GM19397 (cell line): ENCODE results near the gene C1GALT1.
"Not testable (repeated sequence)": the region's sequence is repeated elsewhere in the genome, so short reads cannot be mapped to it uniquely, and the experiment has no call there.

Experiments used
- ATAC-seq: cut with Tn5 transposase; IDR thresholded peaks from one replicate; pipeline ENCODE4 v1.9.1; 2021; ENCODE audit warnings: mild to moderate bottlenecking, moderate library complexity; ENCODE audit not compliant: unreplicated experiment

C1GALT1 gene

DNA sequence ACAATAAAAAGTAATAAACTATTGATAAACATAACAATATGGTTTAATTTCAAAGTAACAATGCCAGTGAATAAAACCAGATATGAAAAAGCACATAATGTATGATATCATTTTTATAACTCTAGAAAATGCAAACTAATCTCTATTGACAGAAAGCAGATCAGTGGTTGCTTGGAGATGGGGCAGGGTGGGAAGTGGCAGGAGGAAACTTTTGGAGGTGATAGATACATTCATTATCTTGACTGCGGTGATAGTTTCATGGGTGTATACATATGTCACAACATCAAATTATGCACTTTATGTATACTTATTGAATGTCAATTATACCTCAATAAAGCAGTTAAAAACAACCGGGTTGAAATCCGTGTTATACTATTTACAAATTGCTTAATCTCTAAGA lies 16.0 kb upstream of the C1GALT1 start:
- ATAC-seq: no peak

DNA sequence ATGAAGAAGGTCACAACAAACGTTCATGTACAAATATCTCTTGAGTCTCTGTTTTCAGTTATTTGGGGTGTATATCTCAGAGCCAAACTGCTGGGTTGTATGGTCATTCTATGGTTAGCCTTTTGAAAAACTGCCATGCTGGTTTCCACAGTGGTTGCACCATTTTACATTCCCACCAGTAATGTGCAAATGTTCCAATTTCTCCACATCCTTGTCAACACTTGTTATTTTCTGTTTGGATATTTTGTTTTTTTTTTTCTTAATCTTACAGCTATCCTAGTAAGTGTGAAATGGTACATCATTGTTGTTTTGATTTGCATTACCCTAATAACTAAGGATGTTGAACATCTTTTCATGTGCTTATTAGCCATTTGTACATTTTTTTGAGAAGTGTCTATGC lies 13.0 kb upstream of the C1GALT1 start:
- ATAC-seq: no peak

DNA sequence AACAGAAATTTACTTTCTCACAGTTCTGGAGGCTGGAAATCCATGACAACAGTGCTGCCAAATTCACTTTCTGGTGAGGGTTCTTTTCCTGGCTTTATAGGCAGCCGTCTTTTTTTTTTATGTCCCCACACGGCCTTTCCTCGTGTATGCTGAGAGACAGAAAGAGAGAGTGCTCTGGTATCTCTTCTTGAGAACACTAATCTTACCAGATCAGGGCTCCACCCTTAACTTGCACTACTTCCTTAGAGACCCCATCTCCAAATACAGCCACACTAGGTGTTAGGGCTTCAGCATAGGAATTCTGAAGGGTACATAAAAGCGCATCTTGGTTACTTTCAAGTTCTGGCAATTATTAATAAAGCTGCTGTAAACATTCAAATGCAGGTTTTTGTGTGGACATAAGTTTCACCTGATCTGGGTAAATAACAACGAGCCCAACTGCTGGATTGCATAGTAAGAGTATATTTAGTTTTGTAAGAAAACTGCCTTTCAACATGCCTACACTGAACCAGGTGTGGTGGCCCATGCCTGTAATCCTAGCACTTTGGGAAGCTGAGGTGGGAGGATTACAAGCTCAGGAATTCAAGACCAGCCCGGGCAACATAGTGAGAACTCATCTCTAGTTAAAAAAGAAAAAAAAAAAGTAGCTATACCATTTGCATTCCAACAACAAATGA lies 8.2 kb upstream of the C1GALT1 start:
- no peak for ATAC-seq

DNA sequence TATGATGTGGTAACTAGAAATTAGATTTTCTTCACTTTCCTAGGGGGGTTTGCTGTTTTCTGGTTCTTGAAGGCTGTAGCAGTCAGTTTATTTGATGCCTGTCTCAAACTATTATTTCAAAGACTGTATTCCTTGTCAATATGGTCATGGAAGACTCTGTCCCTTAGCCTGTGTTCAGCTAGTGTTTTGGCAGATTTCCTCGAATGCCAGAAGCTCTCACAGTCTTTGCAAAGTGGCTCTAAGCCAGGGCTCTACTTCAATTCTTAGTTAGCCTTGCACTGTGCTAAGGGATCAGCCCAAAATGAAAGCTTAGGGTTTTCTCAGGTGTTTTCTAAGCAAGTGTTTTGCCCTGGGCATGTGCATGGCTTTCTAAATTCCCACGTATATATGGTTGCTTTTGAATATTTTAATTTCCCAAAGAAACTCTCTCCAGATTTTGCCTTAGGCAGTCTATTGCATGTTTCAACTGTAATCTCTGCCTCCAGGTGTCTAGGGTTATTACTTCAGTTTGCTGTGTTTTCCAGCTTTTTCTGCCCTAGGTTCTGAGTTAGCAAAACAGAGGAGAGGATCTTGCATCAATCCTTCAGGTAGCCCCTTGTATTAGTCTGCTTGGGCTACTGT lies 7.2 kb upstream of the C1GALT1 start:
- no peak for ATAC-seq

DNA sequence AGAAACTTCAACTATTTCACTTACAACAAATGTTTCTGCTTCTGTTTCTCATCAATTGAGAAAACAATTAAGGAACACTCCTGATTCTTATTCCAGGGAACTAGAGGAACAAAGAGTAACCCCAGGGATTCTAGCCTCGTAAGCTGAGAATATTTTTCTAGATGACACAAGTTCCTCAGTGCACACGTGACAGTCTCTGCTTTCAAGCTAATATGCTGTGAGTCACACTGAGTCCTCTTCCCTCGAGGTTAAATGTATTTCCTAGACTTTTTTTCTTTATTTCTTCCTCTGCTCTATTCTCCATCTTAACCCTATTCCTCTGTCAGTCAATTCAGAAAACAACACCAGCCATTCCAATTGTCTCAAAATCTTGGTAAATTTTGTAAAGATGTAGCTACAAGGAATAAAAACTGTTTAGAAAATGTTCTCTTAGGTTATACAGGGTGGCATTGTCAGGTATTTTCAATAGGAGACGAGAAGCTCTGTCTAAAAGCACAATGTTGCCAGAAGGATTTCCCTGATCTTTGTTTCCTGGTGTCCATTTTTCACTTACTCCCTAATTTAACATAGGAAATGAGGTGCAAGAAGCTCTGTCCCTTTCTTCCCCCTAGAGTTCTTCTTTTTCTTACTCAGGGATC lies 5.8 kb upstream of the C1GALT1 start:
- no peak for ATAC-seq

DNA sequence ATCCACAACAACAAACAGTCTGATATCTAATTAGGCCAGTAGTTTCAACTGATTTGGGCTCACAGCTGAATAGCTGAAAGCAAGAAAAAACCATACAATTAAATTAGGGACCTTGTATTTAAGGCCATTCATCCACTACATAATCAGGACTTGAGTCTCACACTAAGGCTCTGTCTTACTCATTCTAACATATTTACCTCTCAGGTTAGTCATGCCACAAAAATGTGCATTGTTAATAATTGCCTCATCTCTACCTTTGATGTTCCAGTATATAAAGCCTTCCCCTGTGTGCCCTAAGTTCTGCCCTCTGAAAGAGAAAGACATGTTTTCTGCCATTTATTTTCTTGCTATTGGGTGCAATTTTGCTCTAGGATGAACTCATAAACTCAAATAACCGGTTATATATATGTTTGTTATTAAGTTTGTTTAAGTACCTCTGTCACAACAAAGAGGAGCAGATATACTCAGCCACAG lies 5.3 kb upstream of the C1GALT1 start:
- ATAC-seq: no peak

DNA sequence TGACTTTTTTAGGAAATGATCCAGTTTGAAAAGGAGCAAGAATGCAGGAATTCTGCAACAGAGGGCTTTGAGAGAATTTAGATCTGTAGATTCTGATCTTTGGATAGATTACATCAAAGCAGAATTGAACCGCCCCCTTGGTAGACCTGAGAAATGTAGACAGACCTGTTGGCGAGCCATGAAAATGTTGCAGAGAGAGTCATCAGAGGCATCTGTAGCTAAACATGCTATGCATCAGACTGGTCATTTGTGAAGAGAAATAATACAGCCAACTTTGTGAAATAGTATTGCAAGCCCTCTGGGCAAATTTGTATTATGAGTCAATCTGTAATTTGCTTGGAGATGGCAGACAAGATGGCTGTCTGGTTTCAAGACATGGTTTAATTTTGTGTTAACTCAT lies 4.3 kb upstream of the C1GALT1 start:
- no peak for ATAC-seq

DNA sequence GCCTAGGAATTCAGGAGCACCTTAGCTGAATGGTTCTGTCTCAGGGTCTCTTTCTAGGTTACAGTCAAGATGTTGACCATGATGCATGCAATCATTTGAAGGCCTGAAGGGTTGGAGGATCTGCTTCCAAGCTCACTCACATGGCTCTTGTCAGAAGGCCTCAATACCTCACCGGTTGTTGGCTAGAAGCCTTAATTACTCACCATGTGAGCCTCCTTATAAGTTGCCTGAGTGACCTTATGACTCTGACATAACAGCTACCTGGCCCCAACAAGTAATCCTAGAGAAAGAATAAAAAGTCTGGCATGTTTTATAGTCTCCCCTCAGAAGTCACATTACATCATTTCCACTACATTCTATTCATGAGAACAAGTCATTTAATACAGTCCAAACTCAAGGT lies 3.4 kb upstream of the C1GALT1 start:
- ATAC-seq: no peak

DNA sequence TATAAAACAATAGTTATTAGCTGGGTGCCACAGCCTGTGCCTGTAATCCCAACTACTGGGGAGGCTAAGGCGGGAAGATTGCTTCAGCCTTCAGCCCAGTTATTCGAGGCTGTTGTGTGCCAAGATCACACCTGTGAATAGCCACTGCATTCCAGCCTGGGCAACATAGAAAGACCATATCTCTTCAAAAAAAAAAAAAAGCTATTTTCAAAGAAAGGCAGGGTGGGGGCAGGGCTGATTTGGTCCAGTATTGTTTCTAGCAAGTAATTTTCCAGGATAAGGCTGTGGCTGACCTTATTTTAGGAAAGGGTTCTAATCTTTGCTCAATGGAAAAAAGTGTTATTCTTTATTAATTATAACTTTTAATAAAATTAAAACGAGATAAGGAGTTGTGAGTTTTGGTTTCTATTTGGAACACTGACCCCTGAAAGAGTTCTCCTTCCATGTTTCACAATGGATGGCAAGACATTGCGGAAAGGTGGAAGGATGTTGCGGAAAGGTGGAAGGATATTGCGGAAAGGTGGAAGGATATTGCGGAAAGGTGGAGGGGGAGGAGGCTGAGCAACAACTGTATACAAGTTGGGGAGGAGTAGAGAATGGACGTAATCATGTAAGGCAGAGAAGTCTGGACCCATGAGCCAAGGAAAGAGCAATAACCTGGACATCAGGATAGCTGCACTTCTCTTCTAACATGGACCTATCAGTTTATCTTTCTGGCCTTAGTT lies 1.5 kb upstream of the C1GALT1 start:
- no peak for ATAC-seq

DNA sequence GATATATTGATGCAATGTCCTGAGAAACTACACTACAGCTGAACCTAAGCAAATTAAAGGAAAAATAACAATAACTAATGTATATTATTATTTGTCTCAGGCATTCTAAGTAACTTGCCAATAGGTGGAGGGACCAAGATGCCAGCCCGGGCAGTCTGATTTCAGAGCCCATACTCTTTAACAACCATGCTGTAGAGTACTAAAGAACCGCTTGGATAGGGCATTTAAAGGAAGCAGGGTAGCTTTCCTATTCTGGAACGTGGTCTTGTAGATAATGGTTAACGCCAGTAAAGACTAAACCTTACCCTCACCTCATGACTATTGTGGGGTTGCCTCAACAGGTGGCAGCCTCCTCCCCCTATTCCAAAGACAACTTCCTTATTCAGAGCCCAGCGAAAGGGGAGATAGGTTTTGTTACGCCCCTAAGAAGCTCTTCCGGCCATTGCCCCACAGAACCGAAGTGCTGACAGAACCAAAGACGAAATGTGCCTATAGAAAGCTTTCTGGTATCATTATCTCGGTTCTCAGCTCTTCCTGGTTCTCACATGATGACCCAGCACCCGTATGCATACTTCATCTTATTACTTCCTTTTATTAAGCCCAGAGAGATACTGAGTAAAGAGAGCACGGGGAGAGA lies 707 bp upstream of the C1GALT1 start:
- ATAC-seq: peak; percentile 34

DNA sequence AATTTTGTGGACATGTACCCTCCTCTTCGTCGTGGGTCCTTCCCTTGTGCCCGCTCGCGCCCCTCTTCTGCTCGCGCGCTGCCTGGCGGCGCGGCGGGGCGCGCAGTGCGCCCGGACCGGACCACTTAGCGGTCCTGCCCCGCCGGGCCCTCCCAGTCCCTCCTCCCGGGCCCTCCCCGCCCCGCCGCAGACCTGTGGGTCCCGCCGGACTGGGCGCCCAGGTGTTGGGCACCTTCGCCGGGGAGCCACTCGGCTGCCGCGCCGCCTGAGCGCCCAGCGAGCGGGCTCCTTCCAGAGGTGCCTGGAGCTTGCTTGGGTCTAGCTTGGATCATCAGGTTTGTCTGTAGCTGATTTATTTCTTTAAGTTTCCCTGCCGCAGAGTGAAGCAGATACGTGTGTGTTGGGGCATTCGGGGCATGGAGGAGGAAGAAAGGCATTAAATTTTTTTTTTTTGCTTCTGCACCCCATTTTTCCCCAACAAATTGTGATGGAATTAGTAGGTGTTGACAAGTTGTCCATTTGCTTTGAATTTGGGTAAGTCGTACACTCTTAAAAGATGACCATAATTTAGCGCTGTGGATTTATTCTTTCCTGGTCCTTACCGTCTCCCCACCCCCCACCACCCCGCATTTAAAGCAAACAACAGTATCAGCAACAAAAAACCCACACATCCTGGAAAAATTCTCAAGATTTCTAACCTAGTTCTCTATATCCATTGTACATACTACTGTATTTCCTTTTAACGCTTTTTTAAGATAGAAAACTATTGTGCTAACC lies 905 bp downstream of the C1GALT1 start:
- ATAC-seq: peak; percentile 29

DNA sequence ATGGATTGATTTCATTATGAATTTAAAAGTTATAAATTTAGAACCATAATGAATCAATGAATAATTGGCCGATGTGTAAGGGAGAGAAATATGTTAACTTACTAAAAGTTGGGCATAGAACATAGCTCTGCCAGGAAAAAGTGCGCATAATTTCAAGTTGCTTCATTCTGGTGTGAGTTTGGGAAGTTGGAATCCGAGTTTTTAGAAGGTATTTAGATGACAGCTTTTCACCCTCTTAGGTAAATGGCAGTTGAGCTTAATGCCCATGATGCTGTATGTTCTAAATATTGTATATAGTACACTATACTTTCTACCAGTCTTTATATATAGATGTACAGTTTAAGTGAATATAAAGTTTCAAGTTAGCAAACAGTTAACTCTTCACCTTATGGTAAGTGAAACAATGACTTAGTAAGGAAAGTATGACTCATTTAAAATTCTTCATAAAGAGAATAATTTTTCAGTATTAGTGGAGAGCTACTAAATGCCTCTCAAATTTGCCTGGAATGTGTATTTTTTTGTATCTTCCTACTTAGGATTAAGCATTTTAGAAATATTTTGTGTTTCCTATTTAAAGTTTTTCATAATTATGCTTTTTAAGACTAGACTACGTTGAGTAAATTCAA lies 1.6 kb downstream of the C1GALT1 start:
- ATAC-seq: no peak

DNA sequence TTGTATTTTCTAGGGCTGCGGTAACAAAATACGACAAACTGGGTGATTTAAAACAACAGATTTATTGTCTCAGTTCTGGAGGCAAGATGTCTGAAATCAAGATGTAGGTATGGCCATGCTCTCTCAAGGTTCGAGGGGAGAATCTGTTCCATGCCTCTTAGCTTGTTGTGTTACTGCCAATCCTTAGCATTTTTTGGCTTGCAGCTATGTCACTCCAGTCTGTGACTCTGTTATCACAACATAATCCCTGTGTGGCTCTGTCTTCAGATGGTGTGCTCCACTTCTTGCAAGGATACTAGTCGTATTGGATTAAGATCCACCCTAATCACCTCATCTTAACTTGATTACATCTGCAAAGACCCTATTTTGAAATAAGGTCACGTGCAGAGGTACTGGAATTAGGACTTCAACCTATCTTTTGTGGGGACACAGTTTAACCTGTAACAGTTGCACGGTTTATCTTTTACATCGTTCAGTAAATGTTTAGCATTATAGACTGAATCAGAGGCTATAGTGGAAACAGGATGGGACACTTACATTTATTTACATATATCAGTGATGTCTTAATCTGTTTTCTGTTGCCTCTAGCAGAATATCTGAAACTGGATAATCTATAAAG lies 3.1 kb downstream of the C1GALT1 start:
- ATAC-seq: no peak

DNA sequence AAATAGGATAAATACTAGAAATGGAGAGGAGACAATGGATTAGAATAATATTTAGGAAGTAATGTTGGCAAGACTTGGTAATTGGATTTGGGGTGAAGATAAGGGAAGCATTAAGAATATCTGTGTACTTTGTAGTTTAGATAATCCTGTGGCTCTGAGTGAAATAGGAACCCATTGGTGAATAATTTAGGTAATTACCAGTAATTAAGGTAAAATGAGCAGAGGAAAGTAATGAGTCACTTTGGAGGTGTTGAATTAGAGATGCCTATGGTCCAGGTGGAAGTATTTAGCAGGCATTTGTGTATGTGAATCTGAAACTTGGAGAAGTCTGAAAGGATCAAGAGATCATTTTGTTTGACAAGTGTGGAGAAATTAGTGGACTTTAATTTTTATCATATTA lies 5.7 kb downstream of the C1GALT1 start:
- ATAC-seq: no peak

DNA sequence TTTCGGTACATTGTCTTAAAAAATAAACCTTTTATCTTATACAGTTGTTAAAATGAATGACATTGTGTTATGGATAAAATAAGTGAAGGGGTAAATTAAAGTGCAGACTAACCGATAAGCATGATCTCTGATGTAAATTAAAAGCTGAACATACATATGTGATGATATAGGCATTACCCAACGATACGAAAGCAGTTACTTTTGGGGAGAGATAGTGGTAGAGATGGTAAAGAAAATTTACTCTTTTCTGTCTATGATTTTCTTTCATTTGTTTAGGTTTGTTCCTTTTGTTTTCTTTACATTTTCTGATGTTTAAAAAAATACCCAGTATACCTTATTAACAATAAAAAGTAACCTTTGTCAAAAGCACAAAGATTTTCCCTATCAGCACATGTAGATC lies 6.4 kb downstream of the C1GALT1 start:
- no peak for ATAC-seq

DNA sequence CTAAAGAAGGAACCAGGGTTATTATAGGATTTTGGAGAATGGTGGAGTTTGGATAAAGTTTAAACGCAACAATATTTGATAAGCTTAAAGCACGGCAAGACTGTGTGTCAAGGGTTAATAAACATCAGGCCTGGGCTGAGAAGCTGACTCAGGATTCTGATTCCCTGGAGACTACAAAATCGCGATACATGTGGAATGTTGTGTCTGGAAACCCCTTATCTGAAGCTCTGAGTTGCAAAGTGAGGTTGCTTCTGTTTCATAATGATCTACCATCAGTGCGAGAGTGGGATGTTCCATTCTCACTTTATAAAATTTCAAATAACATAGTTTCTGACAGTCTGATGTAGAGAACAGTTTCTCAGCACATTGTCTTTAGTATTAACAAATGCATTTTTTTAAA lies 7.8 kb downstream of the C1GALT1 start:
- no peak for ATAC-seq

DNA sequence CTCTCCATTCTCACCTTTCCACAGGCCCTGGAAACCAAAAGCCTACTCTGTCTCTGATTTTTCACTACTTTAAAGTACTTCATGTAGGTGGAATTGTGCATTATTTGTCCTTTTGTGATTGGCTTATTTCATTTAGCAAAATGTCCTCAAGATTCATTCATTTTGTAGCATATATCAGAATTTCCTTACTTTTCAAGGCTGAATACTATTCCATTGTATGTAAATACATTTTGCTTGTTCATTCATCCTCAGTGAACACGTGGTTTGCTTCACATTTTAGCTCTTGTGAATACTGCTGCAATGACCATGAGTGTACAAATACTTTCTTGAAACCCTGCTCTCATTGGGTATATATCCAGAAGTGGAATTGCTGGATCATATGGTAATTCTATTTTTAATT lies 8.8 kb downstream of the C1GALT1 start:
- ATAC-seq: no peak

DNA sequence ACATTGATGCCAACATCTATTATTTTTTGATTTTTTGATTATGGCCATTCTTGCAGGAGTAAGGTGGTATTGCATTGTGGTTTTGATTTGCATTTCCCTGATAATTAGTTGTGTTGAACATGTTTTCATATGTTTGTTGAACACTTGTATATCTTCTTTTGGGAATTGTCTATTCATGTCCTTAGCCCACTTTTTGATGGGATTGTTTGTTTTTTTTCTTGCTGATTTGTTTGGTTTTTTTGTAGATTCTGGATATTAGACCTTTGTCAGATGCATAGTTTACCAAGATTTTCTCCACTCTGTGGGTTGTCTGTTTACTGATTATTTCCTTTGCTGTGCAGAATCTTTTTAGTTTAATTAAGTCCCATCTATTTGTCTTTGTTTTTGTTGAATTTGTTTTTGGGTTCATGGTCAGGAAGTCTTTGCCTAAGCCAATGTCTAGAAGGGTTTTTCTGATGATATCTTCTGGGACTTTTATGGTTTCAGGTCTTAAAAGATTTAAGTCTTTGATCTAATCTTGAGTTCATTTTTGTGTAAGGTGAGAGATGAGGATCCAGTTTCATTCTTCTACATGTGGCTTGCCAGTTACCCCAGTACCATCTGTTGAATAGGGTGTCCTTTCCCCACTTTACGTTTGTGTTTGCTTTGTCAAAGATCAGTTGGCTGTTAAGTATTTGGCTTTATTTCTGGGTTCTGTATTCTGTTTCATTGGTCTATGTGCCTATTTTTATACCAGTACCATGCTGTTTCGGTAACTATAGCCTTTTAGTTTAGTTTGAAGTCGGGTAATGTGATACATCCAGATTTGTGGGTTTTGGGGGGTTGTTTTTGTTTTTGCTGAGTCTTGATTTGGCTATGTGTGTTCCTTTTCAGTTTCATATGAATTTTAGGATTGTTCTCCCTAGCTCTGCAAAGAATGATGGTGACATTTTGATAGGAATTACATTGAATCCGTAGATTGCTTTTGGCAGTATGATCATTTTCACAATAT lies 10.7 kb downstream of the C1GALT1 start:
- ATAC-seq: not testable (repeated sequence)
